ENCODE results near the gene CRIM1.

Gene CRIM1

GRCh38 chr2:36567711-36568408, 212.3 kb downstream of the CRIM1 start:
- ChIA-PET POLR2A (ENCODE audit: low non-redundant PET) (no interaction called here), CTCF (no interaction called here)
- H3K27ac ChIP-seq: no peak overlapping the region
- no peak for DNase-seq (ENCODE audit: low spot score)
- TF ChIP-seq CTCF (conservative IDR thresholded peaks at IDR 0.05; ENCODE audit: low read depth): no peak

GRCh38 chr2:36568516-36569246, 213.1 kb downstream of the CRIM1 start:
- CTCF ChIA-PET: interaction anchor here (0.5 to 0.7 kb wide), 2 partner anchors 204 to 216 kb away, joined by 3 read pairs; no protein-coding TSS in a partner anchor

GRCh38 chr2:36569267-36569856, 213.8 kb downstream of the CRIM1 start:
- no peak for TF ChIP-seq CTCF (conservative IDR thresholded peaks at IDR 0.05; ENCODE audit: low read depth)
- POLR2A ChIA-PET (ENCODE audit: low non-redundant PET): no interaction called here
- CTCF ChIA-PET: interaction anchor here (0.5 to 0.7 kb wide), 3 partner anchors 93 to 217 kb away, joined by 3 read pairs; no protein-coding TSS in a partner anchor
- no peak overlapping the region for H3K27ac ChIP-seq
- no peak for DNase-seq (ENCODE audit: low spot score)

More at GRCh38 chr2:36568516-36569246, 213.1 kb downstream of the CRIM1 start:
- DNase-seq (ENCODE audit: low spot score): peak; percentile 34
- TF ChIP-seq CTCF (conservative IDR thresholded peaks at IDR 0.05; ENCODE audit: low read depth): no peak
- POLR2A ChIA-PET (ENCODE audit: low non-redundant PET): no interaction called here
- H3K27ac ChIP-seq: no peak overlapping the region

GRCh38 chr2:36570416-36570815, 214.8 kb downstream of the CRIM1 start:
- POLR2A ChIA-PET (ENCODE audit: low non-redundant PET): no interaction called here
- no peak for TF ChIP-seq CTCF (conservative IDR thresholded peaks at IDR 0.05; ENCODE audit: low read depth)
- H3K27ac ChIP-seq: no peak overlapping the region
- DNase-seq (ENCODE audit: low spot score): no peak
- CTCF ChIA-PET: no interaction called here

GRCh38 chr2:36572054-36572718, 216.6 kb downstream of the CRIM1 start:
- ChIA-PET POLR2A (ENCODE audit: low non-redundant PET) (no interaction called here), CTCF (no interaction called here)
- TF ChIP-seq CTCF (conservative IDR thresholded peaks at IDR 0.05; ENCODE audit: low read depth): no peak
- no peak overlapping the region for H3K27ac ChIP-seq
- no peak for DNase-seq (ENCODE audit: low spot score)

- CTCF ChIA-PET: no interaction called here
- POLR2A ChIA-PET (ENCODE audit: low non-redundant PET): no interaction called here
- no peak for TF ChIP-seq CTCF (conservative IDR thresholded peaks at IDR 0.05; ENCODE audit: low read depth)
- no peak for DNase-seq (ENCODE audit: low spot score)
- H3K27ac ChIP-seq: no peak overlapping the region
Measured at GRCh38 chr2:36572719-36573059, 217.1 kb downstream of the CRIM1 start.

Measured in RWPE1 (cell line).